Right lobe of liver (tissue), 4 donors: Measurements from ENCODE around the gene CDH13.

Experiments
- POLR2A ChIP-seq: fragments of 450-650 bp; IDR thresholded peaks from one replicate; pipeline ENCODE4 v1.6.1; 2017; ENCODE audit warnings: antibody characterized with exemption, mild to moderate bottlenecking
- TF ChIP-seq, protein P1 (sequence below), 4 donors: fragments of 200-600 bp in 3 of 4; fragments of 450-650 bp in 1 of 4; IDR thresholded peaks; one replicate each; pipeline versions ENCODE4 v1.5.1 to v1.8.0; 2016 to 2022; ENCODE audit warnings: antibody characterized with exemption in 4 of 4, mild to moderate bottlenecking in 2 of 4
- donor health status: DM: no; HTN: no; CAD: no.
- donor health status: DM: no; HTN: no; CAD: no.
- donor health status: DM: no; HTN: yes; CAD: no.

DNA sequence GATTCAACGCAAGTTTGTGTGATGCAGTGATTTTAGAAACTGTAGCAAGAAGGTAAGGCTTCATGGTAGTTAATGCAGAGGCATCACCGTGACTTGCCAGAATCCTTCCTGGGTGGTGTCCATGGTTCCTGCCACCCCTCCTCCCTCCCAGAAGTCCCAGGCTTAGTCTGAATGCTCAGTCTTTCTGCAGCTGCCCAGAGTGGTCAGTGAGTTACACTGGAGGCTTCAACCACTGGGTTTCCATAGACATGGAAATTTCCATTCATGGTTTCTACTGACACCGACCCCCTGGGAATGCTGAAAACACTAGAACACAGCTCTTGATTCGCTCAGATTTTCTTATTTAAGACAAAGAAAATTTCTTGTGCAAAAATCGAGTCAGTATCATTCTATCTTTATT lies 1021.6 kb downstream of the CDH13 start:
- TF ChIP-seq, protein P1, sequence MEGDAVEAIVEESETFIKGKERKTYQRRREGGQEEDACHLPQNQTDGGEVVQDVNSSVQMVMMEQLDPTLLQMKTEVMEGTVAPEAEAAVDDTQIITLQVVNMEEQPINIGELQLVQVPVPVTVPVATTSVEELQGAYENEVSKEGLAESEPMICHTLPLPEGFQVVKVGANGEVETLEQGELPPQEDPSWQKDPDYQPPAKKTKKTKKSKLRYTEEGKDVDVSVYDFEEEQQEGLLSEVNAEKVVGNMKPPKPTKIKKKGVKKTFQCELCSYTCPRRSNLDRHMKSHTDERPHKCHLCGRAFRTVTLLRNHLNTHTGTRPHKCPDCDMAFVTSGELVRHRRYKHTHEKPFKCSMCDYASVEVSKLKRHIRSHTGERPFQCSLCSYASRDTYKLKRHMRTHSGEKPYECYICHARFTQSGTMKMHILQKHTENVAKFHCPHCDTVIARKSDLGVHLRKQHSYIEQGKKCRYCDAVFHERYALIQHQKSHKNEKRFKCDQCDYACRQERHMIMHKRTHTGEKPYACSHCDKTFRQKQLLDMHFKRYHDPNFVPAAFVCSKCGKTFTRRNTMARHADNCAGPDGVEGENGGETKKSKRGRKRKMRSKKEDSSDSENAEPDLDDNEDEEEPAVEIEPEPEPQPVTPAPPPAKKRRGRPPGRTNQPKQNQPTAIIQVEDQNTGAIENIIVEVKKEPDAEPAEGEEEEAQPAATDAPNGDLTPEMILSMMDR (IDR thresholded peaks at IDR 0.05): no peak
- TF ChIP-seq POLR2A: no peak
